Ovary (tissue), 9 donors: ENCODE measurements around the gene TRIO. TPM values are rescaled to one million over a fixed set of nuclear protein-coding genes. Genes with fewer than 3 reads are reported as not detected.

Experiments used
- DNase-seq, 5 donors: peaks; one replicate each; pipeline ENCODE4 v3.0.0-alpha.2; 2019 to 2020
- H3K27ac ChIP-seq, 2 donors: fragments of 200-600 bp; one replicate each; pipeline versions ENCODE4 v1.5.1 to v1.8.0; 2019 to 2022
- H3K27me3 ChIP-seq: fragments of 200-600 bp; one replicate; pipeline ENCODE4 v1.8.0; 2022
- H3K36me3 ChIP-seq: fragments of 200-600 bp; sonication (generic); one replicate; pipeline ENCODE4 v1.5.1; 2019
- H3K4me1 ChIP-seq: one replicate; pipeline ENCODE4 v1.8.1; 2013; ENCODE audit warnings: mild to moderate bottlenecking, moderate library complexity; ENCODE audit not compliant: insufficient read depth
- H3K4me3 ChIP-seq: fragments of 200-600 bp; sonication (generic); one replicate; pipeline ENCODE4 v1.5.1; 2017
- H3K9me3 ChIP-seq, 2 donors: fragments of 200-600 bp in 1 of 2; sonication (generic) in 1 of 2; one replicate each; pipeline versions ENCODE4 v1.5.1 to v1.8.1; 2013 to 2019; ENCODE audit warnings: mild to moderate bottlenecking in 1 of 2, moderate library complexity in 1 of 2
- EP300 ChIP-seq: sonication (generic); formaldehyde crosslinking; IDR thresholded peaks from one replicate; pipeline ENCODE4 v1.6.1; 2017; ENCODE audit warnings: antibody characterized with exemption
- POLR2A ChIP-seq: fragments of 450-650 bp; IDR thresholded peaks from one replicate; pipeline ENCODE4 v1.6.1; 2017; ENCODE audit warnings: antibody characterized with exemption, mild to moderate bottlenecking, moderate library complexity
- WGBS, 3 donors: extraction: QIAGEN DNeasy Blood & Tissue Kit in 1 of 3; methylation state at CpG; one replicate each; pipeline versions ENCODE4 v1.1.5 to v1.1.7; 2013 to 2017; 5-methylcytosine and 5-hydroxymethylcytosine counted together
- intact Hi-C, 4 donors: fragments of 100-400 bp; cut with DNase I; formaldehyde crosslinking; loops; one replicate each; pipeline versions ENCODE4 v1.11.0 to v1.15.1; 2022 to 2023
- polyA plus RNA-seq, 2 donors: library from polyadenylated mRNA; stranded (reverse); fragments of 200-250 nt in 1 of 2; fragments of 350-450 nt in 1 of 2; fragmentation: Illumina TruSeq in 1 of 2; extraction: RNeasy Lipid Tissue Mini Kit (QIAGEN cat#74804) in 1 of 2; gene quantifications; one replicate each; pipeline ENCODE4 v1.2.3, GENCODE V29; 2013 to 2014
- total RNA-seq, 7 donors: library from RNA; depleted of rRNA in 2 of 7; stranded (reverse); fragments of >200 nt in 2 of 7; fragmentation: NEBNext Ultra II Directional in 3 of 7; extraction: Animal tissue kit (Norgen Biotek cat#: 25700) in 3 of 7; gene quantifications; one replicate each; pipeline versions ENCODE4 v1.1.0 to v1.2.4, GENCODE V29; 2016 to 2023
- TF ChIP-seq, protein P1 (sequence below), 3 donors: fragments of 450-650 bp in 2 of 3; fragments of 200-600 bp in 1 of 3; IDR thresholded peaks; one replicate each; pipeline versions ENCODE4 v1.5.1 to v1.8.0; 2016 to 2022; ENCODE audit warnings: antibody characterized with exemption in 3 of 3, mild to moderate bottlenecking in 1 of 3
- donor health status: DM: no; HTN: no; CAD: no; lungs with moderate emphysema.
- donor health status: DM: no; HTN: no; CAD: no.
- donor health status: Bipolar disorder and iron deficiency.
- donor health status: DM: yes; HTN: yes; CAD: no.
- donor health status: DM: no; HTN: no; CAD: no.
- donor health status: DM: yes; HTN: yes; CAD: no.

TRIO gene
- total and polyA plus RNA-seq, 9 donors = 58.4 to 268 (median 125) TPM

DNA sequence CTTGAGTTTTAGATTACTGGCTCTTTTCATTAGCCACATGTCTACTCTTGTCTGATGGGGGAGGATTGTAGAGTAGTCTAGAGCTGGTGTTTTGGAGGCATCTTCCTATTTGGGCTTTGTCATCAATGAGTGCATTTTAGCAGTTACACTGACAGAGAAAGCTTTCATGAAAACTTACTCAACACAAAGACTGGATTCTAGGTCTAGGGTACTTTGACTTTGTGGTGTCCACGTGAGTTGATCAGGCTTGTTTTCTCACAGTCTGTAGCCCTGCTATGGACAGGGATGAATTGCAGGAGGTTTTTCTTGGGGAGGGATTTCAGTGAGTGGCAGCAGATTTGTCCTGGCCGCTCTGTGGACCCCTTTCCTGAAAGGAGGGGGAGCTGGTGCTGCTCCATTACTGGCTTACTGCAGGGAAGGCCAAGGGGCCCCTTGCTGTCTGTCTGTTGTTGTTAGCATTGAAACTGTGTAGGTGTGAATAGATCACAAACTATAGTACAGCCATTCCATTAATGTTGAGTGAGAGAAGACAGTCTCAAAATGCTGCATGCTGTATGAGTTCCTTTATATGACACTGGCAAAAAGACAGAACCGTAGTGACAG lies 6.6 kb downstream of the TRIO start:
- H3K27me3 ChIP-seq = no peaks in the 10 kb centered on the region
- no peak for DNase-seq
- H3K4me3 ChIP-seq = no peak overlapping the region
- no peak overlapping the region for H3K27ac ChIP-seq
- TF ChIP-seq POLR2A (no peak), EP300 (no peak)
- TF ChIP-seq, protein P1, sequence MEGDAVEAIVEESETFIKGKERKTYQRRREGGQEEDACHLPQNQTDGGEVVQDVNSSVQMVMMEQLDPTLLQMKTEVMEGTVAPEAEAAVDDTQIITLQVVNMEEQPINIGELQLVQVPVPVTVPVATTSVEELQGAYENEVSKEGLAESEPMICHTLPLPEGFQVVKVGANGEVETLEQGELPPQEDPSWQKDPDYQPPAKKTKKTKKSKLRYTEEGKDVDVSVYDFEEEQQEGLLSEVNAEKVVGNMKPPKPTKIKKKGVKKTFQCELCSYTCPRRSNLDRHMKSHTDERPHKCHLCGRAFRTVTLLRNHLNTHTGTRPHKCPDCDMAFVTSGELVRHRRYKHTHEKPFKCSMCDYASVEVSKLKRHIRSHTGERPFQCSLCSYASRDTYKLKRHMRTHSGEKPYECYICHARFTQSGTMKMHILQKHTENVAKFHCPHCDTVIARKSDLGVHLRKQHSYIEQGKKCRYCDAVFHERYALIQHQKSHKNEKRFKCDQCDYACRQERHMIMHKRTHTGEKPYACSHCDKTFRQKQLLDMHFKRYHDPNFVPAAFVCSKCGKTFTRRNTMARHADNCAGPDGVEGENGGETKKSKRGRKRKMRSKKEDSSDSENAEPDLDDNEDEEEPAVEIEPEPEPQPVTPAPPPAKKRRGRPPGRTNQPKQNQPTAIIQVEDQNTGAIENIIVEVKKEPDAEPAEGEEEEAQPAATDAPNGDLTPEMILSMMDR (IDR thresholded peaks at IDR 0.05) = no peak
- H3K9me3 ChIP-seq = no peaks in the 10 kb centered on the region
- intact Hi-C loops = loop anchor here in 3 of 4 donors (5.0 to 10.0 kb wide), 4 partner anchors 45 to 115 kb away; no protein-coding TSS in a partner anchor
- 85 to 89% (median 87%) methylated on average over 3 of the region's 3 CpGs for WGBS, 3 donors
- no peaks in the 10 kb centered on the region for H3K36me3 ChIP-seq
- H3K4me1 ChIP-seq = peaks cover 28% of the 10 kb centered on the region

DNA sequence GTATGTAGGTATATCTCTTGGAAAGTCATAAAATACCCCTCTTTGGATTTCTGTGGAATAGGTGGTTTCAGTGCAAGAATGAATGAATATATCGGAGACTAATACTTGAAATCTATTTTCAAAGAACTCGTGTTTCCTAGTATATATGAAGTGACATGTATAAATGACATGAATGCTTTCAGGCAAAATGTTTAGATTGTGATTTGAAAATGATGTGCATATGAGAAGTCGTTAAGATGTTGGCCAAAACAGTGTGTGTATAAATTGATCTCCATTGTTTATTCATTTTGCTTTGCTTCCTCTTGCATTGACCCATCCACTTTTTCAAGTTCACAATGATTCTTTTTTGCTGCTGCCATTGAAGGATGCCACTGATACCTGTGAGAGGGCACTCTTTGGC lies 8.3 kb downstream of the TRIO start:
- intact Hi-C loops = loop anchor here in 1 of 4 donors (5.0 kb wide), 1 partner anchor 101 kb away; no protein-coding TSS in a partner anchor
- TF ChIP-seq POLR2A = no peak
- TF ChIP-seq EP300 = no peak
- TF ChIP-seq, protein P1 (IDR thresholded peaks at IDR 0.05) = no peak
- DNase-seq = no peak
- H3K9me3 ChIP-seq = no peaks in the 10 kb centered on the region
- no peak overlapping the region for H3K4me3 ChIP-seq
- WGBS, 3 donors = 81 to 83% (median 81%) methylated on average over 3 of the region's 3 CpGs
- peaks cover 29% of the 10 kb centered on the region for H3K4me1 ChIP-seq
- H3K36me3 ChIP-seq = no peaks in the 10 kb centered on the region
- H3K27me3 ChIP-seq = no peaks in the 10 kb centered on the region
- H3K27ac ChIP-seq = no peak overlapping the region

DNA sequence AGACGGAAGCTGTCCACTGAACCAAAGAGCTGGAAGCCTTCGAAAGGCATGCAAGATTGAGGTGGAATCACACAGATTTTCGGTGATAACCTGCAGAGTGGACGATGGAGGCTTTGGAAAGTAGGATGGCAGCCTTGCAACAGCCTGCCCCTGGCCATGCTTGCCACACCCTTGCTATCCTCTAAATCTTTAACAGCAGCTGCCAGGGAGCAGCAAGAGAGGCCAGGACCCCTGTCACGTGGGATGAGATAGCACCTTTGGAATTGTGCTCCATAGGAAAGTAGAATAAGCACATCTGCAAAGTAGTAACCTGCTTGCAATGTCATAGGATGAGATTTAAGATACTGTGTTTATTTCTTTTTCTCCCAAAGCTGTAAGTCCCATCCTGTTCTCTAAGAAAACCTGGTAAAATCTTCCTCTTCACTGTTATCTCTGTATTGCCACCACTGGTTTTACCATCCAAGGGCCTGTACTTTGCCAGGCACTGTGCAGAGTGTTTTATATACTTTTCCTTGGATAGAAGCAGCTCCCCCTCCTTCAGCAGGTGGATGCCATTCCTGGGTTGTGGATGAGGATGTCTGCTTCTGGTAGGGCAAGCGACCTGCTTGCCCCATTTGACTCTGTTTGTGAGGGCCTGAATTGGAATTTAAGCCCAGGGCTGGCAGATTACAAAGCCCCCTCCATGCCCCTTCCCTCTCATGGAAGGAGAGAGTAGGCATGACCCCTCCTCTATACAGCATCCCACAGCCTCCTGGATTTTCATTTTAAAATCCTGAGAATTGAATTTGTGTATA lies 10.1 kb downstream of the TRIO start:
- no peak overlapping the region for H3K27ac ChIP-seq
- H3K9me3 ChIP-seq = no peaks in the 10 kb centered on the region
- intact Hi-C loops = loop anchor here in 1 of 4 donors (5.0 kb wide), 1 partner anchor 99 kb away; no protein-coding TSS in a partner anchor
- no peak for TF ChIP-seq POLR2A
- peaks cover 22% of the 10 kb centered on the region for H3K4me1 ChIP-seq
- H3K36me3 ChIP-seq = no peaks in the 10 kb centered on the region
- no peaks in the 10 kb centered on the region for H3K27me3 ChIP-seq
- DNase-seq = no peak
- no peak overlapping the region for H3K4me3 ChIP-seq
- WGBS, 3 donors = 85 to 89% (median 88%) methylated on average over 6 of the region's 6 CpGs

DNA sequence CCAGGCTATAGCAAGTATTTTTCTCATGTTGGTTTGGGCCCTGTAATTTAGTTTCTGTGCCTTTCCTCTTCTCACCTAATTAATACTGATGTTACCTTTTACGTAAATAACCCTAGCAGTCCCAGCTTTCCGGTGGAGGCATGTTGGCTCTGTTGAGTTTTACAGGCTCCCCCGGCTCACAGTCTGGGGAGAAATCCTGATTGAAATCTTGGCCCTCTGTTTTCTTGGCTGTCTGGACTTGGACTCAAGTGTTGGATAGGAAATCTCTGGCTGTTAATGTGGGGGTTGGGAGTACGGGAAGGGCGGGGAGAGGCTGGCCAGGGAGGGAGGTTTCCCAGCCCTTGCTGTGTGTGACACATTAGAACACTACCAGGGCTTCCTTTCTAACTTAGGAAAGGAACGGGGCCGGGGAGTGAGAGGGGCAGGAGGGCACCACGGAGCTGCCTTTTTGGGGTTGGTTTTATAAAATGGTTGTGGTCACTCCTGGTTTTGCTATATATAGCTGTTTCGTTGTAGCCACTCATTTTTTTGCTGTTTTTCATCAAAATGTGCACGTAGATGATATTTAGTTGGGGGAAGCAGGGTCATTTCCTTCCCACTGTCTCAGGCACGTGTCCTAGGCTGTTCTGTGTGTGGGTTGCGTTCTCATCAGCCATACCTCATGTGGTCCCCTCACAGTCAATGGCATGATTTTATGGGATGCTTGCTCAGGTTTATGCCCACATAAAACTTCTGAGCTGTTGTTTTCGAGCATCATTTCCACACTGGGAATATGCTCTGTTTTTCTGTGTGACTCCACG lies 11.0 kb downstream of the TRIO start:
- Histone ChIP-seq H3K4me3 (no peak overlapping the region), H3K4me1 (peaks cover 21% of the 10 kb centered on the region), H3K27me3 (no peaks in the 10 kb centered on the region), H3K9me3 (no peaks in the 10 kb centered on the region), H3K27ac (no peak overlapping the region), H3K36me3 (no peaks in the 10 kb centered on the region)
- TF ChIP-seq EP300 (no peak), POLR2A (no peak)
- TF ChIP-seq, protein P1 (IDR thresholded peaks at IDR 0.05) = no peak
- 28 to 44% (median 30%) methylated on average over 14 of the region's 14 CpGs for WGBS, 3 donors
- DNase-seq = peak in 2 of 5 donors; percentile 49 to 61
- intact Hi-C loops = loop anchor here in 1 of 4 donors (5.0 kb wide), 1 partner anchor 98 kb away; no protein-coding TSS in a partner anchor
